Sigmoid colon (tissue), 4 donors: Measurements from ENCODE around the gene KRT85.

Source experiments
- EP300 ChIP-seq, 4 donors: sonication (generic); formaldehyde crosslinking; IDR thresholded peaks; one replicate each; pipeline ENCODE4 v1.6.1; 2017; ENCODE audit warnings: antibody characterized with exemption in 4 of 4
- POLR2A ChIP-seq, 2 donors: fragments of 450-650 bp; IDR thresholded peaks; one replicate each; pipeline ENCODE4 v1.6.1; 2016; ENCODE audit warnings: antibody characterized with exemption in 2 of 2, mild to moderate bottlenecking in 2 of 2, moderate library complexity in 2 of 2
- POLR2AphosphoS5 ChIP-seq, 4 donors: sonication (generic); formaldehyde crosslinking; IDR thresholded peaks; one replicate each; pipeline ENCODE4 v1.6.1; 2017; ENCODE audit warnings: antibody characterized with exemption in 4 of 4
- TF ChIP-seq, protein P1 (sequence below), 4 experiments: fragments of 450-650 bp in 3 of 4; fragments of 200-600 bp in 1 of 4; IDR thresholded peaks; one replicate each; pipeline ENCODE4 v1.5.1; 2016 to 2019; ENCODE audit warnings: antibody characterized with exemption in 4 of 4, mild to moderate bottlenecking in 3 of 4, moderate library complexity in 2 of 4

- TF ChIP-seq, protein P1, sequence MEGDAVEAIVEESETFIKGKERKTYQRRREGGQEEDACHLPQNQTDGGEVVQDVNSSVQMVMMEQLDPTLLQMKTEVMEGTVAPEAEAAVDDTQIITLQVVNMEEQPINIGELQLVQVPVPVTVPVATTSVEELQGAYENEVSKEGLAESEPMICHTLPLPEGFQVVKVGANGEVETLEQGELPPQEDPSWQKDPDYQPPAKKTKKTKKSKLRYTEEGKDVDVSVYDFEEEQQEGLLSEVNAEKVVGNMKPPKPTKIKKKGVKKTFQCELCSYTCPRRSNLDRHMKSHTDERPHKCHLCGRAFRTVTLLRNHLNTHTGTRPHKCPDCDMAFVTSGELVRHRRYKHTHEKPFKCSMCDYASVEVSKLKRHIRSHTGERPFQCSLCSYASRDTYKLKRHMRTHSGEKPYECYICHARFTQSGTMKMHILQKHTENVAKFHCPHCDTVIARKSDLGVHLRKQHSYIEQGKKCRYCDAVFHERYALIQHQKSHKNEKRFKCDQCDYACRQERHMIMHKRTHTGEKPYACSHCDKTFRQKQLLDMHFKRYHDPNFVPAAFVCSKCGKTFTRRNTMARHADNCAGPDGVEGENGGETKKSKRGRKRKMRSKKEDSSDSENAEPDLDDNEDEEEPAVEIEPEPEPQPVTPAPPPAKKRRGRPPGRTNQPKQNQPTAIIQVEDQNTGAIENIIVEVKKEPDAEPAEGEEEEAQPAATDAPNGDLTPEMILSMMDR (IDR thresholded peaks at IDR 0.05) = no peak
- no peak for TF ChIP-seq POLR2A (IDR thresholded peaks at IDR 0.05)
- no peak for TF ChIP-seq EP300 (IDR thresholded peaks at IDR 0.05)
- TF ChIP-seq POLR2AphosphoS5 (IDR thresholded peaks at IDR 0.05) = no peak
These were observed 44.5 kb upstream of the KRT85 start for GRCh38 chr12:52411815-52412214.
